GM23248 (cell line): Measurements from ENCODE around the gene EVL.

Experiments
- EZH2 ChIP-seq: fragments of 200-600 bp; sonication (generic); IDR thresholded peaks from 2 replicates; pipeline ENCODE4 v1.6.1; 2018; ENCODE audit warnings: antibody characterized with exemption, mild to moderate bottlenecking; ENCODE audit not compliant: insufficient read depth, poor library complexity, severe bottlenecking
- EZH2phosphoT487 ChIP-seq: fragments of 200-600 bp; sonication (generic); IDR thresholded peaks from 2 replicates; pipeline ENCODE4 v1.6.1; 2018; ENCODE audit warnings: antibody characterized with exemption, moderate library complexity, mild to moderate bottlenecking, low read depth; ENCODE audit not compliant: insufficient read depth

DNA sequence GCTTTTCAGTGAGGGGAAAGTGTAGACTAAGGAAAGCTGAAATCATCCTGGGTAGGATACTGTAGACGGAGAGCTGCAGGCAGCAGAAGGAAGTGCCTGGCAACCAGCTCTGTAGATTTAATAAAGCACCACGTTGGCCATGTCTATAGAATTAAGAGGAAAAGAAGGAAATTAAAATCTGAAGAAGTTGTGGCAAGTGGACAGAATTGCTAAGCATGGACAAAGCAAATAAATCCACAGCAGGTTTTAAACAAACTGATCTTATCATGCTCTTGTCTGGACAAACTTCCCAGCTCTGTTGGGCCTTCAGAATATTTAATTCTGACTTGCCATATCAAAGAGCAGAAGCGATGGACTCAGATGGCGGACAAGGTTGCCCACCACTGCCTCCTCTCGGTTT lies 27.2 kb upstream of the EVL start:
- no peak for TF ChIP-seq EZH2
- TF ChIP-seq EZH2phosphoT487: no peak
